Kidney tubule cell (primary cell): ENCODE data around the gene PCBD2.

Experiments
- DNase-seq: peaks from one replicate; pipeline ENCODE4 v3.0.0-alpha.2; 2018; ENCODE audit warnings: low spot score

Gene PCBD2

GRCh38 chr5:135007749-135008363 lies 102.9 kb downstream of the PCBD2 start:
- no peak for DNase-seq

DNA sequence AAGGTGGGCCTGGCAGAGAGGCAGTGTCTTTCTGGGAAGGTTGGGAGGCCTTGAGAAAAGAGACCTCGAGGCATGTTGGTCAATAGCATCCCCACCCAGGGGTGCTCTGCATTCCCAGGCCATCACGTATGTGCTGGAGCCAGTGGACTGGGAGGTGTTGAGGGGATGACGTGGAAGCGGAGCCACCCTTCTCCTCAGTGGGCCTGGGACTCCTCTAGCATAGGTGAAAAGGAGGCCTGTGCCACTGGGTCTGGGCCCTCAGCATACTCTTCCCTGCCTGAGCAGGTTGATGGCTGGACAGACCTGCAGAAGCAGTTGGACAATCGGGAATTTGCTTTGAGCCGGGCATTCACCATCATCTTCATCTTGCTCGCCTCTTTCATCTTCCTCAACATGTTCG lies 103.6 kb downstream of the PCBD2 start:
- no peak for DNase-seq

DNA sequence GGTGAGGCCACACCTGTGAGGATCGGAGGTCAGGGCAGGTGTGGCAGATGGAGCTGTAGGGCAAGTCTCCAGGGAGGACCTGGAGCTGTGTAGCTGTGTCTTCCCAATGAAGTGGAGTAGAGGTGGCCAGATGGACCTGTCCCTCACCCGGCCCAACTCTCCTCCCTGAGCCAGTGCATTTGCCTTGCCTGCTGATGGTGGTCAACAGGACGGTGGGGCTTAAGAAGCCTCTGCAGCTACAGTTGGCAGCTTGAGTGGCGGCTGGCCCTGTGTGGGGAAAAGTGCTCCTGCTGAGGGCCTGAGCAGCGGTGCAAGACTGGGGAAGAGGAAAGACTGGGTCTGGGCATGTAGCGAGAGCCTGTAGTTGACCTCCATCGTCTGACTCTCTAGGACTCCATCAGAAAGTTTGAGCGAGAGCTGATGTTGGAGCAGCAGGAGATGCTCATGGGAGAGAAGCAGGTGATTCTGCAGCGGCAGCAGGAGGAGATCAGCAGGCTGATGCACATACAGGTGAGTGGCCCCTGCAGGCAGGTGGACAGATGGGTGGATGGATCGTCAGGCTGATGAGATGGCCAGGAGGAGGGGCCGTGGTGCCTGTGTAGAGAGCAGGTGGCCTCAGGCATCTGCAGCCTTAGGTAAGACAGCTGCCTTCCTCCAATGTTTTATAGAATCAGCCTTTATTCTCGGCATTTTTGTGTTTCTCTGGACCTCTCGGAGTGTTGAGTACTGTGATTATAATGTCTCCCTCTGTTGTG lies 104.2 kb downstream of the PCBD2 start:
- no peak for DNase-seq

GRCh38 chr5:135009736-135010501 lies 105.0 kb downstream of the PCBD2 start:
- no peak for DNase-seq

GRCh38 chr5:135010502-135011354 lies 105.8 kb downstream of the PCBD2 start:
- DNase-seq, result no peak

GRCh38 chr5:135011355-135012032 lies 106.6 kb downstream of the PCBD2 start:
- DNase-seq, result no peak

DNA sequence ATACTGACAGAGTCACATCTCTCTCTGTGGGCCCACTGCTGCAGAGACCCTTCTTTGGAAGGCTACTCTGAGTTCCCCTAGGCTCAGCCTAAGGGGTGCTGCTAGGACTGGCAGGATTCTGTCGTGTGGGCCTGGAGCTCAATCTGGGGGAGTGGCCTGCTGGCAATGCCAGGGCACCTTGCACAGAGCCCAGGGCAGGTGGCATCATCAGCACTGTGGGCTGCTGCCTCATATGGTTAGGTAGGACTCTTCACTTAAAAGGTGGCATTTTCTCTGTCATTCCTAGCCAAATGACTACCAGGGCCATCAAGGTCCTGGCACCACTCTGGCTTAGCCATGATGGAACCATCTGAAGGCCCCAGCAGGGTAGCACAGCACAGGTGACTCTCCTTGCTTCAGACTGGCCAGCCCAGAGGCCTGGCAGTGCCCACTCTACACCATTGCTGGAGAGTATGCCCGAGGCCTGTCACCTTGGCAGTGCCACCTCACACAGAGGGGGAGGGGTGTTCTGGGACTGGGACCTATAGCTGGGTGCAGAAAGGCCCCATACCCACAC lies 107.2 kb downstream of the PCBD2 start:
- DNase-seq, result no peak
